Measurements from ENCODE around the gene SH3PXD2A. TPM values are rescaled to one million over a fixed set of nuclear protein-coding genes. Genes with fewer than 3 reads are reported as not detected.

SH3PXD2A gene
- total RNA-seq, 4 donors from 2014 or later, result 128 to 154 (median 136) TPM

- Histone ChIP-seq H3K27me3 (no peaks in the 10 kb centered on the region), H3K36me3 (no peaks in the 10 kb centered on the region), H3K4me1 (peaks cover 0 to 75% (median 12%) of the 10 kb centered on the region in 4 donors), H3K27ac (no peak overlapping the region), H3K9me3 (no peaks in the 10 kb centered on the region), H3K4me3 (no peak overlapping the region)
- 91 to 92% methylated on average over 7 to 8 of the region's 8 CpGs for WGBS, 2 donors
- TF ChIP-seq EP300 (IDR thresholded peaks at IDR 0.05) (no peak), POLR2A (IDR thresholded peaks at IDR 0.05) (no peak), CTCF (IDR thresholded peaks at IDR 0.05) (no peak)
- DNase-seq (ENCODE audit: low spot score in 2 of 2), result no peak
Measured at GRCh38 chr10:103784089-103784488, 71.3 kb downstream of the SH3PXD2A start.

- peaks cover 0 to 75% (median 12%) of the 10 kb centered on the region in 4 donors for H3K4me1 ChIP-seq
- H3K36me3 ChIP-seq, result no peaks in the 10 kb centered on the region
- WGBS, 2 donors, result 25 to 56% methylated on average over 6 to 7 of the region's 7 CpGs
- no peaks in the 10 kb centered on the region for H3K9me3 ChIP-seq
- no peak for DNase-seq (ENCODE audit: low spot score in 2 of 2)
- TF ChIP-seq CTCF (IDR thresholded peaks at IDR 0.05) (no peak), POLR2A (IDR thresholded peaks at IDR 0.05) (no peak), EP300 (IDR thresholded peaks at IDR 0.05) (no peak)
- H3K4me3 ChIP-seq, result no peak overlapping the region
- H3K27me3 ChIP-seq, result no peaks in the 10 kb centered on the region
- H3K27ac ChIP-seq, result peak overlapping the region in 2 of 4 donors; percentile 25 to 45
Measured at GRCh38 chr10:103783681-103784080, 71.7 kb downstream of the SH3PXD2A start.

- Histone ChIP-seq H3K4me3 (no peak overlapping the region), H3K4me1 (peaks cover 0 to 77% (median 13%) of the 10 kb centered on the region in 4 donors), H3K27me3 (no peaks in the 10 kb centered on the region), H3K9me3 (no peaks in the 10 kb centered on the region), H3K27ac (peak overlapping the region in 1 of 4 donors; percentile 70), H3K36me3 (no peaks in the 10 kb centered on the region)
- no peak for TF ChIP-seq CTCF (IDR thresholded peaks at IDR 0.05)
- no peak for TF ChIP-seq POLR2A (IDR thresholded peaks at IDR 0.05)
- TF ChIP-seq EP300 (IDR thresholded peaks at IDR 0.05), result no peak
- WGBS, 2 donors, result 64 to 78% methylated on average over 6 of the region's 6 CpGs
- DNase-seq (ENCODE audit: low spot score in 2 of 2), result no peak
Measured at GRCh38 chr10:103781329-103782061, 73.9 kb downstream of the SH3PXD2A start.

- 64 to 80% methylated on average over 8 of the region's 8 CpGs for WGBS, 2 donors
- no peak for DNase-seq (ENCODE audit: low spot score in 2 of 2)
Measured at GRCh38 chr10:103780242-103781149, 74.9 kb downstream of the SH3PXD2A start.

More at GRCh38 chr10:103780242-103781149, 74.9 kb downstream of the SH3PXD2A start:
- no peaks in the 10 kb centered on the region for H3K27me3 ChIP-seq
- H3K4me3 ChIP-seq, result no peak overlapping the region
- peaks cover 0 to 70% (median 13%) of the 10 kb centered on the region in 4 donors for H3K4me1 ChIP-seq
- no peaks in the 10 kb centered on the region for H3K36me3 ChIP-seq
- TF ChIP-seq POLR2A (IDR thresholded peaks at IDR 0.05), result no peak
- no peak for TF ChIP-seq CTCF (IDR thresholded peaks at IDR 0.05)
- no peak for TF ChIP-seq EP300 (IDR thresholded peaks at IDR 0.05)
- peak overlapping the region in 2 of 4 donors; percentile 4 to 52 for H3K27ac ChIP-seq
- no peaks in the 10 kb centered on the region for H3K9me3 ChIP-seq
